KBM-7 (cell line): ENCODE measurements around the gene XIAP.
"Not testable (repeated sequence)": the region's sequence is repeated elsewhere in the genome, so short reads cannot be mapped to it uniquely, and the experiment has no call there.

ENCODE experiments used
- DNase-seq: peaks from one replicate; pipeline ENCODE4 v3.0.0-alpha.2; 2015
- in situ Hi-C: fragments of 300-500 bp; cut with MboI; formaldehyde crosslinking; loops from 2 replicates; pipeline ENCODE4 v1.14.3; 2020; ENCODE audit warnings: low sequenced_read_pairs, low pct_unique_long_range_greater_than_20kb, mixed read lengths

Gene XIAP

DNA sequence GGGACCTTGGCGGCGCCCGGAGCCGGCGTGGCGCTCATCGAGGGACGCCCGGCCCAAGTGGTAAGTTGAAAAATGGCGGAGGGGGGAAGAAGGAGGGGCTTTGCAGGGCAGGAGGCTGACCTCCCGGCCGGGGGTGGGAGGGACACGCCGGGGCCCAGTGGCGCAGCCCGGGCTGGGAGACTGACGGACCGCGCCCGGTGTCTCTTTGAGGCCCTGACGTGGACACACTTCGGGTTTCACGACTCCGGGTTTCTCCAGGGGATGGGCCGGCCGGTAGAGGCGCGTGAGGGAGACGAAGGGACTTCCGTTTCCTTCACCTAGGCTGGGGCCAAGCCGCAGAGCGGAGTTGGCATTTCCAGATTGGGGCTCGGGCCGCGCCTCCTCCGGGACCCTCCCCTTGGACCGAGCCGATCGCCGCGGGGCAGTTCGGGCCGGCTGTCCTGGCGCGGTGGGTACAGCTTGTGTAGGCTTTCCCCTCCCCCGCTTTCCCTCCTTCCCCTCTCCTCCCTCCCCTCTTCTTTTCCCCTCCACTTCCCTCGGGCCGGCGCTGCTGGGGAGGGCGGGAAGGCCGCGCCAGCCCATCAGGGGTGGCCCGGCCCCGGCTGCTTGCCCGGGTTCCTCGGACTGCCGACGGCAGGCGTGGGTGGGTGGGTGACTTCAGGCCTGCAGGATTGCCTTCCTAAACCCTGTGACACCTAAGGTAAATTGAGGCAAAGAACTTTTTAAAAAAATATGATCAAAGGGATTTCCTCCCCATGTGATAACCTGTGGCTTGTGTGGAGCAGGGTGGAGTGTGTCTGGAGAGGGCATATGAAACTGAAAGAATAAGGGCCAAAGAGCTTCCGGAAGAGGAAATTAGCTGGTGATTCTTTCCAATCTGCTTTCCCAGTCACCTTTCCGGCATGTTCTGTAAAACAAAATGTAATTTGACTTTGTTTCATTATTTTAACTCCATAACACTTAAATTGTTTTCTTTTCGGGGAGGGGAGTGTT lies at the start of gene XIAP:
Gene XIAP, plus strand, starts transcription at position 208 of the 993 bp plus-strand sequence. CDS start 25,610 bp downstream, outside the sequence.
- peak; percentile 90 for DNase-seq
- in situ Hi-C loops, result no loop called here

DNA sequence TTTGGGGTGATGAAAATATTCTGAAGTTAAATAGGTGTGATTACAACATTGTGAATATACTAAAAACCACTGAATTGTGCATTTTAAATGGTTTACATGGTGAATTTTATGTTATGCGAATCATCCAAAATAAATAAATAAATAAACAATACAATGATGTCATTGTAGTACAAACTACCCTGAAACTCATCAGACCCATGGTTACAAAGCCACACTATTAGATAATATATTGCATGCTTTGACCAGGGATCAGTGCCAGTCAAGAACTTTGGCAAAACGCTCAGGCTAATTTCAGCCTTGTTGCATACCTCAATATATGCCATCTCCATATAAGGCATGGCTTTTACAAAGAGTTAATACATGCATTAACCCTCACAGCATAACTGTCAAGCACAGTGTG lies 45.5 kb upstream of the XIAP start:
- in situ Hi-C loops, result no loop called here

DNA sequence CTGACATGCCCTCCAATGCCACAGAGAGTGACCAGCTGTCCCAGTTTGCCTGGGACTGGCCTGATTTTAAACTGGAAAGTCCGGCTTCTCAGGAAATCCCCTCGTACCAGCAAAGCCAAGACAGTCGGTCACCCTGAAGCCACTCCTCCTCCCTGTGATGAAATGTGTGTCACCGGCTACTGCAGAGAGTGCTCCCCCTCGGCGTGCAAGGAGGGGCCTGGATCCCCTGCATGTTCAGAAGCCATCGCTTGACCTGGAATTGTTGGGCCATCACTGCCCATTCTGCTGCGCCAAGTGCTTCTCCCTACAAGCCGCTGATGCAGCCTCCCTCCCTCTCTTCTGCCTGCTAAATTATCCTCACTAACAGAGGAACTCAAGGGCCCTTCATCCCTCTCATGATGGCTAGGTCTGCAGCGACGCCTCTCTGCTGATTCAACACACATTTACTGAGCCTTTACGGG lies 44.9 kb upstream of the XIAP start:
- DNase-seq, in situ Hi-C loops: not testable (repeated sequence)

More for the DNA sequence above, 45.5 kb upstream of the XIAP start:
- no peak for DNase-seq

DNA sequence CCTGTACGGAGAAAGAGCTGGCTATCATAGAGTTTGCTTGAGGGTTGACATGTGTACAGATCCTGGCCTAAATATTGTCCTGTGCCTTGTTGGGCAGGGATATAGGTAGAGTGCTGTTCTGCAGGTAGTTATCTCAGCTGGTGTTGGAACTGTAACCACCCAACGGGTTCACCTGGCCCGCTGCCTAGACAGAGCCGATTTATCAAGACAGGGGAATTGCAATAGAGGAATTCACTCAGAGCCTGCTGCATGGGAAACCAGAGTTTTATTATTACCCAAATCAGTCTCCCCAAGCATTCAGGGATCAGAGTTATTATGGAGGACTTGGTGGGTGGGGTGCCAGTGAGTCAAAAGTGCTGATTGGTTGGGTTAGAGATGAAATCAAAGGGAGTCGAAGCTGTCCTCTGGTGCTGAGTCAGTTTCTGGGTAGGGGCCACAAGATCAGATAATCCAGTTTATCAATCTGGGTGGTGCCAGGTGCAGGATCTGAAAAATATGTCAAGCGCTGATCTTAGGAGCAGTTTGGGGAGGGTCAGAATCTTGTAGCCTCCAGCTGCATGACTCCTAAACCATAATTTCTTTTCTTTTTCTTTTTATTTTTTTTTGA lies 42.5 kb upstream of the XIAP start:
- in situ Hi-C loops, result no loop called here
- no peak for DNase-seq

DNA sequence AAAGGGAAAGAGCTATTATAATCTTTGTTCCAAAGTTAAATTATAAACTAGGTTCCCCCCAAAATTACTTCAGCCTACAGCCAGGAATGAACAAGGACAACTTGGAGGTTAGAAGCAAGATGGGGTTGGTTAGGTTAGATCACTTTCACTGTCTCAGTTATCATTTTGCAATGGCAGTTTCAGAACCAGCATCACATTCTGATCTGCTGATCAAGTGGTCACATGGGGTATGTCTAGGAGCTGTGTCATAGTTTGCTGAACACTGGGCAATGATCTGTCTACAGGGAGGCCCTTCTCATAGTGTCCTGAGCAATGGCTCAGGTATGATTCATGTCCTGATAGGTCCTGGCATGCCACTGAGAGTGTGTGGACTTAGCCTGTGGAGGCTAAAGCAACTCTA lies 41.6 kb upstream of the XIAP start:
- DNase-seq, result no peak
- in situ Hi-C loops, result no loop called here

DNA sequence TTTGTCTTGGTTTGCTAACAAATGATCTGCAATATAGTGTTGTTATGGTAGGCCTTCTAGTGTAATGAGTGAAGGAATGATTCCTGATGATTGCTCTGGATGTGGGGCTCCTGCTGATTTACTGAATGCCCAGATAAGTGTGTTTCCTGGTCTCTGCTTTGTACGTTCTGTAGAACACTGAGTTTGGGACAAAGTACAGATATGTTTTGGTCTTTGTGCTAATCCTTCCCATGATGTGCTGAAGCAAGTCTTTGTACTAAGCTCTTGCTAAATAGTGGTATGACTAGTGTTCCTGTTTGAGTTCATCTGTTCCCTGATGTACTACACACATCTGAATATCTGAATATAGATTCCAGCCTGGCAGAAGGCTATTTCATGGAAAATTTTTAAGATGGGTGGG lies 36.9 kb upstream of the XIAP start:
- DNase-seq, result no peak
- in situ Hi-C loops, result no loop called here

DNA sequence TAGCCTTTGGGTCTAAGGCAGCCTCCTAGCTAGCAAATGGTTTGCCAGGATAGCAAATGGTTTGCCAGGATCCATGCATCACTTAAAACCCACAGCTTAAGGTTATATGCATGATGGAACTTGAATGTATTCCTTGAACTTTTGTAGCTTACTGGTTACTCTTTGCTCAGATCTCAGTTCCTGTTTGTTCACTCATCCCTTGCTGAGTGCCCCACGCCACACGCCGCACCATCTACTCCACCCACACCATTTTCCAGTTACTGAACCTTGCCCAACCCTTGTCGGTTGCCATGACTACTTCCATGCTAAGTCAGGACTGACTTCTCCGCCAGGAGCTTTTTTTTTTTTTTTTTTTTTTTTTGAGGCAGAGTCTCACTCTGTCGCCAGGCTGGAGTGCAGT lies 29.5 kb upstream of the XIAP start:
- DNase-seq, result peak; percentile 89
- in situ Hi-C loops, result no loop called here

DNA sequence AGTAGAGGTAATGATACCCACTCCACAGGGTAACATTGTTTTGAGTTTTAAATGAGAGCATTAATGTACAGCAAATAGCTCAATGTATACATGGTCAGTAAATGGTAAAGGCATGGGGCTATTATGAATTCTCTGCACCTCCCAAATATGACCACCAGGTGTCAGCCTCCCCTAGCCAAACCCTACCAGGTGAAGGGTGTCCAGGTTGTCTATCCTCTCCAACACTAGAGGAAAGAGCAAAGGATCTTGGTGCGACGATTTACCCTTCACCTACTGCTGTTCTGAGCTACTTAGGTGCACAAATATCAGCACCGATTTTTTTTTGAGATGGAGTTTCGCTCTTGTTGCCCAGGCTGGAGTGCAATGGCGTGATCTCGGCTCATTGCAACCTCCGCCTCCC lies 26.5 kb upstream of the XIAP start:
- peak; percentile 87 for DNase-seq
- in situ Hi-C loops, result no loop called here

DNA sequence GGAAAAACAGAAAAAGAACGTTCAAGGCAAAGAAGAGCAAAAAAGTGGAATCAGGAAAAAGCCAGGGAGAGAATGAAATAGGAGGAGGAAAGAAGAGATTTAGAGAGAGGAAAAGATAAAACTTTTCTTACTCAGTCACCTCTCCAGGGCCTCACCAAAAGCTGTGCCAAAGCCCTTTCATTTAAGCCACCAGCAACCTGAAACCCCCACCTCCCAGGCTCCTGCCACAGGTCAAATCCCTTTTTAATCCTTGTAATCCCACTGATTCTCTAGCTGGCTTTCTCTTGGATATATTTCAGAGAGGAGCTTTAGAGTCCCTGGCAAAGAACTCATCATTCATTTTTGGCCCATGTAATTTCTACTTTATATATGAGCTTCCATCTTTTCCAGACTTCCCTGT lies 25.7 kb upstream of the XIAP start:
- in situ Hi-C loops, result no loop called here
- no peak for DNase-seq

DNA sequence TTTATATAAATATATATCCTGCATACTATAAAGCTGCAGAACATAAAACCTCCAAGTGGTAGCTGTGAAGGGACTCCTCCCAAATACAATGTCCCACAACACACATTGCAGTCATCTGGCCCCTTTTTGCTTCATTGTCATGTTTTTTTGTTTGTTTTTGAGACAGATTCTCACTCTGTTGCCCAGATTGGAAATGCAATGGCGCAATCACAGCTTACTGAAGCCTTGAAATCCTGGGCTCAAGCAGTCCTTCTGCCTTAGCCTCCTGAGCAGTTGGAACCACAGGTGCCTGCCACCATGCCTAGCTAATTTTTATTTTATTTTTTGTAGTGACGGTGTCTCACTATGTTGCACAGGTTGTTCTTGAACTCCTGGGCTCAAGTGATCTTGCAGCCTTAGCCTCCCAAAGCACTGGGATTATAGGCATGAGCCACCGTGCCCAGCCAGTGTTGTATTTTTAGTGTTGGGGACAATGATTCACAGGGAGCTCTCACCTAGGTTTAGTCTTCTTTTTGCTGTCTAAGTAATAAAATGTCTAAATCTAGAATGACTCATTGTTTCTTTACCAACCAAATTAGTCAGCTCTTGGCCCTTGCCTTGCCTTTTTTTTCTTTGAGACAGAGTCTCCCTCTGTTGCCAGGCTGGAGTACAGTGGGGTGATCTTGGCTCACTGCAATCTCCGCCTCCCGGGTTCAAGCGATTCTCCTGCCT lies 24.0 kb upstream of the XIAP start:
- in situ Hi-C loops, result no loop called here
- DNase-seq, result no peak

DNA sequence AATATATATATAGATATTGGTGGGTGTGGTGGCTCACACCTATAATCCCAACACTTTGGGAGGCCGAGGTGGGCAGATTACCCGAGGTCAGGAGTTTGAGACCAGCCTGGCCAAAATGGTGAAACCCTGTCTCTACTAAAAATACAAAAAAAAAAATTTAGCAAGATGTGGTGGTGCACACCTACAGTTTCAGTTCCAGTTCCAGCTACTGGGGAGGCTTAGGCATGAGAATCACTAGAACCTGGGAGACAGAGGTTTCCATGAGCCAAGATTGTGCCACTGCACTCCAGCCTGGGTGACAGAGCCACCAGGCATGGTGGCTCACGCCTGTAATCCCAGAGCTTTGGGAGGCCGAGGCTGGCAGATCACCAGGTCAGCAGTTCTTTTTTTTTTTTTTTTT lies 14.7 kb upstream of the XIAP start:
- in situ Hi-C loops, DNase-seq: not testable (repeated sequence)

DNA sequence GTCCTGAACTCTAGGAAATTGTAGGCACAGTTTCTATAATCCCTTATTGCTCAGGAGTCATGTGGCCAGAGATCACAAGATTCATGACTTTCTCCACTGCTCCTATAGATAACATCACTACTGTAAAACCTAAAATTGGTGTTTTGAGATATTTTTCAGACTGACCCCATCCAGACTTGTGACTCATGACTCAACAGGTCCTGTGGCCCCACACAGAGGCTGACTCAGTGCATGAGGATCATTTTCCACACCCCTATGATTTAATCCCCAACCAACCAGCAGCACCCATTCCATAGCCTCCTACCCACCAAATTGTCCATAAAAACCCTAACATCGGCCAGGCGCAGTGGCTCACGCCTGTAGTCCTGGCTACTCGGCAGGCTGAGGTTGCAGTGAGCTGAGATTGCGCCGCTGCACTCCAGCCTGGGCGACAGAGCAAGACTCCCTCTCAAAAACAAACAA lies 13.2 kb upstream of the XIAP start:
- in situ Hi-C loops, result no loop called here
- DNase-seq, result no peak

DNA sequence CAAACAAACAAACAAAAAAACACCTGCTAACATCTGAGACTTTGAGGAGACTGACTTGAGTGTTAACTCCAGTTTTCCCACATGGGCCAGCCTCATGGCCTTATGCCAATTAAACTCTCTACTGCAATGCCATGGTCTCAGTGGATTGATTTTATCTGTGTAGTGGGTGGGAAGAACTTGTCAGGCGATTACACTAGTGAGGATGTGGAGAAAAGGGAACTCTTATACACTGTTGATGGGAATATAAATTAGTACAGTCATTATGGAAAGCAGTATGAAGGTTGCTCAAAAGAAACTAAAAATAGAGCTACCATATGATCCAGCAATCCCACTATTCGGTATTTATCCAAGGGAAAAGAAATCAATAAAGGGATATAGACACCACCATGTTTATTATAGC lies 12.8 kb upstream of the XIAP start:
- DNase-seq, result no peak
- in situ Hi-C loops, result no loop called here

DNA sequence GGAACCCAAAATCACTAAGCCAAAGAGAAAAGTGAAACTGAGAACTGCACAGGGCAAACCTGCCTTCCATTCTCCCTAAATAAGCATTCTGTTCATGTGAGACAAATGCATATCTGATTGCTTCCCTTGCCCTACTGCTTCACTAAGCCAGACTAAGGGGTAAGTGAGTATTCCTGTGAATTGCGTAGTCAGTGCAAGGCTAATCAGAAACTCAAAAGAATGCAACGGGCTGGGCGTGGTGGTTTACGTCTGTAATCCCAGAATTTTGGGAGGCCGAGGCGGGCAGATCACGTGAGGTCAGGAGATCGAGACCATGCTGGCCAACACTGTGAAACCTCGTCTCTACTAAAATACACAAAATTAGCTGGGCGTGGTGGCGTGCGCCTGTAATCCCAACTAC lies 10.8 kb upstream of the XIAP start:
- no peak for DNase-seq
- in situ Hi-C loops, result no loop called here

DNA sequence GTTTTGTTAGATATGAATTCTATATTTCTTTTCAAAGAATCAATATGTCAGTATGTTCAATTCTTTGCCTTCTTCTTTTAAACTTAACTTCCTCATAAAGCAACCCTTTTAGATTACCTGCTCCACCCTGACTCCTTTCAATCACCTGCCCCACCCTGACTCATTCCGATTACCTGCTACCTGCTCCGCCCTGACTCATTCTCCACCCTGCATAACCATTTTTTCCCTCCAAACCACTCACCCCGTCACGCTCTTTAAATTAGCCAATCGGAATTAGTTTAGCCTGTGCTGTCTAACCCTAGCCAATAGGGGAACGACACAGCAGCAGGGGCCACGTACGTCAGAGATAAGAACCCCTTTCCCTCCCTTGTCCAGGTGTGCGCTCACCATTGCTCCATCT lies 9.9 kb upstream of the XIAP start:
- DNase-seq, in situ Hi-C loops: not testable (repeated sequence)

DNA sequence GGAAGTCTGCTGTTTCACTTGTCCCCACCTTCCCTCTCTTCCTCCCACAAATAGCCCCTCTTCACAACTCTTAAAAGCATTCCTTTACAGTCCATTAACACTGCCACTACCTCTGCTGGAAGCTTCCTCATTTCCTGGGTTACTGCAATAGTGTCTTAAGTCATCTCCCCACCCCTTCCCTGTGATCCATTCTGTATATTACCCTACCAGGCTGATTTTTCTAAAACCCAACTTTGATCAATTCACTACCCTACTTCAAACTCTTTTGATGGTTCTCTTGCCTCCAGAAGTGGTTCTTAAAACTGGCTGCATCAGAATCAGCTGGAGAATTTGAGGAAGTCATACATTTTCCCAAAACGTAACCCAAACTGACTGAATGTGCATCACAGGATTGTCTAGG lies 8.8 kb upstream of the XIAP start:
- DNase-seq, result peak; percentile 61
- in situ Hi-C loops, result no loop called here

DNA sequence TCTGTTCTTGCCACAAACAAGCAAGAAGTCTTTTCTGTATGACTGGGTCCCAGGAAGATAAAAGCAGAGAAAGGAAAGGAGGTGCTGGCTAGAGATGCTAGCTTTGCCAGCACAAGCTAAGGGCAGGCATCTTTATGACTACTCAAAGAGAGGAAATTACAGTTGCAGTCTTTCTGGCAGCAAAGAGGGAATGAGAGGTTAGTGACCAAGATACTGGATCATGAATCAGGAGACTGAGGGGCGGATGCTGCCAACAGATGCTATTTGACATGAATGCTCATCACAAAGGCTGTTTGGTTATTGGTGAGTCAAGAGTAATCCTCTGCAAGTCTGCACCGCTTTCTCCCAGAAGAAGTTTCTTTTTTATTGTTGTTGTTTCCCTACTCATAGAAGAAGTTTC lies 5.5 kb upstream of the XIAP start:
- in situ Hi-C loops, result no loop called here
- DNase-seq, result no peak

DNA sequence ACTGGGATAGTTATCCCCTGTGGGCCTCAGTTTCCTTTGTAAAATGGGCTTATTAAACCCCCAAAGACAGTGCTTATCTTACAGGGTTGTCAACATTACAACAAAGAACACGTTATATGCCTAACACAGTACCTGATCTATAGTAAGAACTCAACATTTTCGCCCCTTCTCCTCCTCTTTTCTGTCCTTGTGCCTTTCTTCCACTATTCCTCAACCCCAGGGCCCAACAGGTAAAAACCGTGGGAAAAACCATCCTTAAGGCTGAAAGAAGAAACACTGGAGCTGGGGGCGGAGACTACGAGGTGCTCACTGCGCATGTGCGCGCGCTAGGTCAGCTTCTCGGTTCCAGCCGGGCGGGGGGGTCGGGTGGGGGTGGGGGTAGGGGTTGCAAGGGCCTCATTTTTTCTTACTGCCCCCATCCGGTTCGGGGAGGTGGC lies 426 bp upstream of the XIAP start:
- DNase-seq, result no peak
- in situ Hi-C loops, result no loop called here

DNA sequence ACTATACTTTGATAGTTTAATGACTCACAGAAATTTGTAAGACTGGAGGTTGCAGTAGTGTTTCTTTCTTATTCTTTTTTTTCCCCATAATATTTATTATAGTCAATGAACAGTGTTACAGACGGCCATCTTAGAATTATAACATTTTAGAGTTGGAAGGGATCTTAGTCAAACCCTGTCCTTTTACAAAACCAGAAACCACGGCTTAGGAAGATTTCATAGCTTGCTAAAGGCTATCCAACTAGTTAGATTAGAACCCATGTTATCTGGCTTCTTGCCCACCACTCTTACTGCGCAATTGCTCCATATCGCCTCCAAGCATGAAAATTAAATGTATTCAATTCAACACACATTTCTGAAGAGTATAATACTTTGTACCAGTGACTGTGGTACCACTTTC lies 1.1 kb downstream of the XIAP start:
- in situ Hi-C loops, result no loop called here
- peak; percentile 44 for DNase-seq

DNA sequence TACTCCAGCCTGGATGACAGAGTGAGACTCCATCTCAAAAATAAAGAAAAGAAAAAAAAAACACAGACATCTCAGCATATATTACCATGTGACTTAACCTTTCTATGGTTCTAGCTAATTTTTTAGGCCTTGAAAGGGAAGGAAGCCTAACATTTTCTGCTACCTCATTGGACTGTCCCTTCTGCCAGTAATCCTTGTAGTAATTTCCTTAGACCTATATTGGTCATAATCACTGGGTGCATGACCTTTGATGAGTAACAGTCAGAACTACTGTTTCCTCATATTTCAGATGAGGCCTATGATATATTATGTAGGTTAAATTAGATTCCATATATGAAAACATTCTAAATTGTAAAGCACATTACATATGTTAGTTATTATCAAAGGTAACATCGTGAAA lies 9.6 kb downstream of the XIAP start:
- no peak for DNase-seq
- in situ Hi-C loops, result no loop called here
